Colonic mucosa (tissue), 4 donors: ENCODE measurements around the gene ITPR3. TPM values are rescaled to one million over a fixed set of nuclear protein-coding genes. Genes with fewer than 3 reads are reported as not detected.

ENCODE experiments used
- DNase-seq: peaks from one replicate; pipeline ENCODE4 v3.0.0-alpha.2; 2020
- H3K27ac ChIP-seq: fragments of 200-600 bp; one replicate; pipeline ENCODE4 v1.8.0; 2021
- H3K27me3 ChIP-seq: fragments of 200-600 bp; one replicate; pipeline ENCODE4 v1.8.0; 2021
- H3K36me3 ChIP-seq: fragments of 200-600 bp; one replicate; pipeline ENCODE4 v1.8.0; 2021
- H3K4me1 ChIP-seq: fragments of 200-600 bp; one replicate; pipeline ENCODE4 v1.8.0; 2021; ENCODE audit warnings: mild to moderate bottlenecking
- H3K4me3 ChIP-seq: fragments of 200-600 bp; one replicate; pipeline ENCODE4 v1.8.0; 2021
- H3K9ac ChIP-seq, 2 donors: one replicate each; pipeline ENCODE4 v1.7.0; 2013; ENCODE audit warnings: control low read depth in 2 of 2, low read depth in 2 of 2, low read length in 2 of 2
- H3K9me3 ChIP-seq: fragments of 200-600 bp; one replicate; pipeline ENCODE4 v1.8.0; 2021
- CTCF ChIP-seq: fragments of 200-600 bp; IDR thresholded peaks from one replicate; pipeline ENCODE4 v1.8.0; 2022; ENCODE audit warnings: antibody characterized with exemption, mild to moderate bottlenecking
- intact Hi-C: fragments of 100-400 bp; cut with DNase I; formaldehyde crosslinking; loops from one replicate; pipeline ENCODE4 v1.14.1; 2022
- total RNA-seq, 2 donors: library from RNA; stranded (reverse); fragmentation: NEBNext Ultra II Directional in 1 of 2; extraction: Animal tissue kit (Norgen Biotek cat#: 25700) in 1 of 2; gene quantifications; one replicate each; pipeline ENCODE4 v1.2.1, GENCODE V29; 2021
- donor health status: healthy.
- donor health status: DM: no; HTN: no; CAD: no.
- donor health status: DM: no; HTN: no; CAD: no.

The ITPR3 gene
- total RNA-seq, 2 donors from 2014 or later: 86.2 to 119 TPM

GRCh38 chr6:33671744-33672072 lies 50.6 kb downstream of the ITPR3 start:
- no peak overlapping the region for H3K4me3 ChIP-seq
- H3K36me3 ChIP-seq: peaks cover 26% of the 10 kb centered on the region
- H3K27me3 ChIP-seq: no peaks in the 10 kb centered on the region
- no peaks in the 10 kb centered on the region for H3K9me3 ChIP-seq
- no peak for DNase-seq
- H3K9ac ChIP-seq: no peak overlapping the region
- H3K4me1 ChIP-seq: no peaks in the 10 kb centered on the region
- no peak overlapping the region for H3K27ac ChIP-seq
- TF ChIP-seq CTCF: no peak
- intact Hi-C loops: no loop called here

- H3K9me3 ChIP-seq: no peaks in the 10 kb centered on the region
- intact Hi-C loops: no loop called here
- peaks cover 26% of the 10 kb centered on the region for H3K36me3 ChIP-seq
- DNase-seq: peak; percentile 38
- H3K9ac ChIP-seq: no peak overlapping the region
- TF ChIP-seq CTCF: no peak
- no peak overlapping the region for H3K27ac ChIP-seq
- H3K27me3 ChIP-seq: no peaks in the 10 kb centered on the region
- no peak overlapping the region for H3K4me3 ChIP-seq
- H3K4me1 ChIP-seq: no peaks in the 10 kb centered on the region
Observed at GRCh38 chr6:33672808-33673207, 51.7 kb downstream of the ITPR3 start.

- Histone ChIP-seq H3K9me3 (no peaks in the 10 kb centered on the region), H3K36me3 (peaks cover 26% of the 10 kb centered on the region), H3K4me3 (no peak overlapping the region), H3K9ac (no peak overlapping the region), H3K4me1 (no peaks in the 10 kb centered on the region), H3K27me3 (no peaks in the 10 kb centered on the region), H3K27ac (no peak overlapping the region)
- intact Hi-C loops: no loop called here
- DNase-seq: no peak
- TF ChIP-seq CTCF: no peak
Observed at GRCh38 chr6:33673851-33674250, 52.7 kb downstream of the ITPR3 start.

GRCh38 chr6:33675968-33676367 lies 54.8 kb downstream of the ITPR3 start:
- peaks cover 23% of the 10 kb centered on the region for H3K36me3 ChIP-seq

GRCh38 chr6:33676416-33677142 lies 55.5 kb downstream of the ITPR3 start:
- TF ChIP-seq CTCF: no peak
- Histone ChIP-seq H3K27me3 (no peaks in the 10 kb centered on the region), H3K9me3 (no peaks in the 10 kb centered on the region), H3K36me3 (peaks cover 19% of the 10 kb centered on the region), H3K9ac (no peak overlapping the region), H3K27ac (no peak overlapping the region), H3K4me1 (no peaks in the 10 kb centered on the region), H3K4me3 (no peak overlapping the region)
- DNase-seq: no peak
- intact Hi-C loops: no loop called here

More at GRCh38 chr6:33675968-33676367, 54.8 kb downstream of the ITPR3 start:
- TF ChIP-seq CTCF: no peak
- no peaks in the 10 kb centered on the region for H3K9me3 ChIP-seq
- H3K27me3 ChIP-seq: no peaks in the 10 kb centered on the region
- intact Hi-C loops: no loop called here
- no peak for DNase-seq
- no peak overlapping the region for H3K4me3 ChIP-seq
- no peak overlapping the region for H3K9ac ChIP-seq
- no peaks in the 10 kb centered on the region for H3K4me1 ChIP-seq
- no peak overlapping the region for H3K27ac ChIP-seq
